ENCODE measurements around the gene OTUD3. TPM values are rescaled to one million over a fixed set of nuclear protein-coding genes. Genes with fewer than 3 reads are reported as not detected.

Gene OTUD3
- total RNA-seq, 1 experiment from 2014 or later = 9.7 TPM

DNA sequence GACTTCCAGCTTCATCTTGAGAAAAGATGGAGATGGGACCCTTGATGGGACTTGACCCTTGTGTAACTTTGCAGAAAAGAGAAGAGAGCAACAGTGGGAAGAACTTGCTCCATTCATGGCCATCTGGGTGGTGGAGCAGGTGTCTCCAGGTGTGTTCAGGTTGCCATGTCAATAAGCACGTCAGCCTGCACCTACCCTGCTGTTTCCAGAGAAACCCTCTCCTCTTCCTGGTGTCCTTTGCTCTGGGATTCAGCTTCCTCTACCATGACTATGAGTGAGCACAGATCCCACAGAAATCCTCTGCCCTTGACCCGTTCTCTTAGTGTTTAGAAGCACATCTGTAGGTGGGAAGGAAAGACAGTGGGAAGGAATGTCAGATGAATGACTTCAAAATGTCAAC lies 21.8 kb upstream of the OTUD3 start:
- POLR2A ChIA-PET (ENCODE audit: unreplicated experiment) = no interaction called here
- no peak for TF ChIP-seq EZH2 (IDR thresholded peaks at IDR 0.05; ENCODE audit: low read depth)
- TF ChIP-seq, protein P1, sequence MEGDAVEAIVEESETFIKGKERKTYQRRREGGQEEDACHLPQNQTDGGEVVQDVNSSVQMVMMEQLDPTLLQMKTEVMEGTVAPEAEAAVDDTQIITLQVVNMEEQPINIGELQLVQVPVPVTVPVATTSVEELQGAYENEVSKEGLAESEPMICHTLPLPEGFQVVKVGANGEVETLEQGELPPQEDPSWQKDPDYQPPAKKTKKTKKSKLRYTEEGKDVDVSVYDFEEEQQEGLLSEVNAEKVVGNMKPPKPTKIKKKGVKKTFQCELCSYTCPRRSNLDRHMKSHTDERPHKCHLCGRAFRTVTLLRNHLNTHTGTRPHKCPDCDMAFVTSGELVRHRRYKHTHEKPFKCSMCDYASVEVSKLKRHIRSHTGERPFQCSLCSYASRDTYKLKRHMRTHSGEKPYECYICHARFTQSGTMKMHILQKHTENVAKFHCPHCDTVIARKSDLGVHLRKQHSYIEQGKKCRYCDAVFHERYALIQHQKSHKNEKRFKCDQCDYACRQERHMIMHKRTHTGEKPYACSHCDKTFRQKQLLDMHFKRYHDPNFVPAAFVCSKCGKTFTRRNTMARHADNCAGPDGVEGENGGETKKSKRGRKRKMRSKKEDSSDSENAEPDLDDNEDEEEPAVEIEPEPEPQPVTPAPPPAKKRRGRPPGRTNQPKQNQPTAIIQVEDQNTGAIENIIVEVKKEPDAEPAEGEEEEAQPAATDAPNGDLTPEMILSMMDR (conservative IDR thresholded peaks at IDR 0.05) = no peak
- H3K4me1 ChIP-seq (replicated peaks; ENCODE audit: insufficient read depth) = no peaks in the 10 kb centered on the region
- H3K9me2 ChIP-seq (ENCODE audit: insufficient read depth) = no peaks in the 10 kb centered on the region
- no peak for DNase-seq
- H4K20me1 ChIP-seq (ENCODE audit: insufficient read depth) = no peaks in the 10 kb centered on the region
- CTCF ChIA-PET = no interaction called here
- H2AFZ ChIP-seq = no peak overlapping the region
- H3K79me2 ChIP-seq (ENCODE audit: low read depth) = no peaks in the 10 kb centered on the region
- peaks cover 7% of the 10 kb centered on the region; the same call in 1 of the 2 replicates for H3K9me3 ChIP-seq (ENCODE audit: insufficient read depth, low read depth)
- BruUV-seq (replicated peaks) = no TSS peak
- H3K4me3 ChIP-seq = no peak overlapping the region
- no peaks in the 10 kb centered on the region for H3K27me3 ChIP-seq (ENCODE audit: insufficient read depth, low read depth)
- no peaks in the 10 kb centered on the region for H3K36me3 ChIP-seq (ENCODE audit: low read depth)
- intact Hi-C loops (cut with micrococcal nuclease; ENCODE audit: unreplicated experiment) = loop anchor here (10.0 kb wide), 1 partner anchor 56 kb away; no protein-coding TSS in a partner anchor
- no peaks in the 10 kb centered on the region for H3F3A ChIP-seq (ENCODE audit: insufficient read depth, low read depth)
- H3K4me2 ChIP-seq = no peak overlapping the region
- no peak overlapping the region for H3K27ac ChIP-seq

DNA sequence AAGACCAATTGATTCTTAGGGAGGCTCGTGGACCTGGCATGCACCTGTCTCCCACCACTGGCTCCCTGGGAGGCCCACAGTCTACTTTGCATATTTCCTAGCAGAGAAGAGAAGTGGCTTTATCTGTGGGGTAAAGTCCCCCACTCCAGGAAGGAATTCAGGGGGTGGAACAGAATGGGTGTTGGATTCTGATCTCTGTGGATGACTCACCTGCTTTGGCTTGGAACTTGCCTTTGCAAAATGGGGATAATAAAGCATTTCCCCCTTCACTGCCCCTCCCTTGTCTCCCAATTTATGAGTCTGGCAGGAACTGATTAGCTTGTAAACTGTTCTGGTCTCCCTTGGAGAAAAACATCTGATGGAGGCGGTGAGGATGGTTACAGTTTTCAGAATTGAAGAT lies 21.2 kb upstream of the OTUD3 start:
- DNase-seq = peak in 1 of 2 experiments; percentile 36
- no peaks in the 10 kb centered on the region for H3K9me2 ChIP-seq (ENCODE audit: insufficient read depth)
- no peaks in the 10 kb centered on the region for H3K36me3 ChIP-seq (ENCODE audit: low read depth)
- intact Hi-C loops (cut with micrococcal nuclease; ENCODE audit: unreplicated experiment) = loop anchor here (10.0 kb wide), 1 partner anchor 56 kb away; no protein-coding TSS in a partner anchor
- H4K20me1 ChIP-seq (ENCODE audit: insufficient read depth) = no peaks in the 10 kb centered on the region
- peaks cover 7% of the 10 kb centered on the region; the same call in 1 of the 2 replicates for H3K9me3 ChIP-seq (ENCODE audit: insufficient read depth, low read depth)
- no peak overlapping the region for H3K27ac ChIP-seq
- CTCF ChIA-PET = no interaction called here
- BruUV-seq (replicated peaks) = no TSS peak
- no peaks in the 10 kb centered on the region for H3K79me2 ChIP-seq (ENCODE audit: low read depth)
- no peaks in the 10 kb centered on the region for H3K4me1 ChIP-seq (replicated peaks; ENCODE audit: insufficient read depth)
- no peaks in the 10 kb centered on the region for H3F3A ChIP-seq (ENCODE audit: insufficient read depth, low read depth)
- POLR2A ChIA-PET (ENCODE audit: unreplicated experiment) = no interaction called here
- no peaks in the 10 kb centered on the region for H3K27me3 ChIP-seq (ENCODE audit: insufficient read depth, low read depth)
- no peak overlapping the region for H3K4me3 ChIP-seq
- no peak overlapping the region for H2AFZ ChIP-seq
- TF ChIP-seq, protein P1 (conservative IDR thresholded peaks at IDR 0.05) = no peak
- TF ChIP-seq EZH2 (IDR thresholded peaks at IDR 0.05; ENCODE audit: low read depth) = no peak
- no peak overlapping the region for H3K4me2 ChIP-seq

DNA sequence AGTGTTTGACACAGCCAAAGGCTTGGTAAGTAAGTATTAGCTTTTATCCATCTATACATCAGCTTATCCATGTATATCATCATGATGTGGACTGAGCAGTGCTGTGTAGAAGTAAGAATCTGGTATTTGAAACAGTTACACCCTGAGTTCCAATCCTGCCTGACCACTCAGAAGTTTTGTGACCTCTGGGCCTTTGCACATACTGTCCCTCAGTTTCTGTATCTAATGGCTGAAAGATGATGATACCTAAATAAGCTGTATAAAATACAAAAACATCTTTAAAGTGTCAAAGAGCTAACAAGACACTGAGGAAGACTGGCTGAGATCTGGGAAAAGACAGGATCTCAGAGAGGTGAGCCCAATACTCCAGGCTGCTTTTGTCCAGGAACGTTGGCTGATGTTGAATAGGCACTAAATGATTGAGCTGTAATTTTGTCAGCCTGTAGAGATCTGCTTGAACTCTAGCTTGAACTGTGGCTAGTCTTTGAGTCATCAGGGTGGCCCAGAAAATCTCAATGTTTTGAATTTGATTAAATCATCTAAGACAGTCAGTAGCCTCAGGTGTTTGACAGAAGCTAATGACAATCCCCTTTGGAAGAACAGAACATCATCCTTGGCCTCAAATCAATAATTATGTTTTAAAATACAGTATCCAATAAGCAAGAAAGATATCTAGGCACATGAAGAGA lies 20.2 kb upstream of the OTUD3 start:
- Histone ChIP-seq H3F3A (ENCODE audit: insufficient read depth, low read depth) (no peaks in the 10 kb centered on the region; the same call in 1 of the 2 replicates), H3K9me3 (ENCODE audit: insufficient read depth, low read depth) (peaks cover 7% of the 10 kb centered on the region; the same call in 1 of the 2 replicates), H2AFZ (no peak overlapping the region), H3K4me2 (no peak overlapping the region), H3K9me2 (ENCODE audit: insufficient read depth) (no peaks in the 10 kb centered on the region), H3K36me3 (ENCODE audit: low read depth) (no peaks in the 10 kb centered on the region), H3K27ac (no peak overlapping the region), H3K4me1 (replicated peaks; ENCODE audit: insufficient read depth) (peaks cover 7% of the 10 kb centered on the region), H3K4me3 (no peak overlapping the region), H4K20me1 (ENCODE audit: insufficient read depth) (no peaks in the 10 kb centered on the region), H3K27me3 (ENCODE audit: insufficient read depth, low read depth) (no peaks in the 10 kb centered on the region), H3K79me2 (ENCODE audit: low read depth) (no peaks in the 10 kb centered on the region)
- CTCF ChIA-PET = interaction anchor here (0.5 to 0.7 kb wide), 2 partner anchors 34 to 80 kb away, joined by 3 read pairs; no protein-coding TSS in a partner anchor
- intact Hi-C loops (cut with micrococcal nuclease; ENCODE audit: unreplicated experiment) = loop anchor here (10.0 kb wide), 1 partner anchor 57 kb away; no protein-coding TSS in a partner anchor
- BruUV-seq (replicated peaks) = no TSS peak
- no peak for DNase-seq
- POLR2A ChIA-PET (ENCODE audit: unreplicated experiment) = no interaction called here
- TF ChIP-seq, protein P1 (conservative IDR thresholded peaks at IDR 0.05) = no peak

All from PC-9 (cell line).